Lower leg skin (tissue), 3 donors: ENCODE measurements around the gene LRFN3.

ENCODE experiments used
- POLR2A ChIP-seq, 2 donors: fragments of 450-650 bp; IDR thresholded peaks; one replicate each; pipeline ENCODE4 v1.6.1; 2016 to 2017; ENCODE audit warnings: antibody characterized with exemption in 2 of 2, mild to moderate bottlenecking in 1 of 2, moderate library complexity in 1 of 2
- TF ChIP-seq, protein P1 (sequence below), 3 donors: fragments of 450-650 bp; IDR thresholded peaks; one replicate each; pipeline ENCODE4 v1.5.1; 2016; ENCODE audit warnings: antibody characterized with exemption in 3 of 3, mild to moderate bottlenecking in 3 of 3, moderate library complexity in 2 of 3

DNA sequence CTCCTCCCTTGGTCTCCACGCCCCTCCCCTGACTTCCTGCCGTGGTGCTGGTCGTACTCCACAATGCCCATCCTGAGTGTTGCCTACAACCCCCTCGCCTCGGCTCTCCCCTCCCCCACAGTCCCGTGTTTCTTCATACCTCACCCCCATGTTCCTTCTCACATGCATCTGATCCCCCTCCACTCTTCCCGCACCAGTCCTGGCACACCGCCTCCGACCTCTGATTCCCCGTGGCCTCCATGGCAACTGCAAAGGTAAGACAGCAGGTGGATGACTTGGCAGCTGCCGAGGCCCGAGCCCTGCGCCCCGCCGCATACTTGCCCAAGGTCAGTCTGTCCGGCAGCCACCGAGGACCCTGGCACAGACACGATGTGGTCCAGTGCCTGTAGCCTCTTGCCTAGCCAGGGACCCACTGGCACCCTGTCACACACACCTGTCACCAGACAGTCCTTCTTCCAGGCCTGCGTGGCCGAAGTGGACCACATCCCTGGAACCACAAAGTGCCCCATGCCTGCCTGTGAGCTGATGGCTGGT, 42.7 kb downstream of the LRFN3 start:
- TF ChIP-seq, protein P1, sequence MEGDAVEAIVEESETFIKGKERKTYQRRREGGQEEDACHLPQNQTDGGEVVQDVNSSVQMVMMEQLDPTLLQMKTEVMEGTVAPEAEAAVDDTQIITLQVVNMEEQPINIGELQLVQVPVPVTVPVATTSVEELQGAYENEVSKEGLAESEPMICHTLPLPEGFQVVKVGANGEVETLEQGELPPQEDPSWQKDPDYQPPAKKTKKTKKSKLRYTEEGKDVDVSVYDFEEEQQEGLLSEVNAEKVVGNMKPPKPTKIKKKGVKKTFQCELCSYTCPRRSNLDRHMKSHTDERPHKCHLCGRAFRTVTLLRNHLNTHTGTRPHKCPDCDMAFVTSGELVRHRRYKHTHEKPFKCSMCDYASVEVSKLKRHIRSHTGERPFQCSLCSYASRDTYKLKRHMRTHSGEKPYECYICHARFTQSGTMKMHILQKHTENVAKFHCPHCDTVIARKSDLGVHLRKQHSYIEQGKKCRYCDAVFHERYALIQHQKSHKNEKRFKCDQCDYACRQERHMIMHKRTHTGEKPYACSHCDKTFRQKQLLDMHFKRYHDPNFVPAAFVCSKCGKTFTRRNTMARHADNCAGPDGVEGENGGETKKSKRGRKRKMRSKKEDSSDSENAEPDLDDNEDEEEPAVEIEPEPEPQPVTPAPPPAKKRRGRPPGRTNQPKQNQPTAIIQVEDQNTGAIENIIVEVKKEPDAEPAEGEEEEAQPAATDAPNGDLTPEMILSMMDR (IDR thresholded peaks at IDR 0.05) = no peak
- TF ChIP-seq POLR2A (IDR thresholded peaks at IDR 0.05) = no peak
